Epithelial cell of esophagus (primary cell): Measurements from ENCODE around the gene DHX29.

Source experiments
- DNase-seq: peaks from one replicate; pipeline ENCODE4 v3.0.0; 2010; ENCODE audit warnings: low read depth
- H3K4me3 ChIP-seq: 2 replicates; pipeline ENCODE4 v1.5.1; 2011; ENCODE audit warnings: mild to moderate bottlenecking, low read length, control low read depth
- CTCF ChIP-seq: IDR thresholded peaks from 2 replicates; pipeline ENCODE4 v1.5.1; 2011; ENCODE audit warnings: low read depth, mild to moderate bottlenecking, low read length, control low read depth, inconsistent platforms; ENCODE audit not compliant: insufficient read depth; ENCODE audit errors: missing control alignments

DHX29 gene

DNA sequence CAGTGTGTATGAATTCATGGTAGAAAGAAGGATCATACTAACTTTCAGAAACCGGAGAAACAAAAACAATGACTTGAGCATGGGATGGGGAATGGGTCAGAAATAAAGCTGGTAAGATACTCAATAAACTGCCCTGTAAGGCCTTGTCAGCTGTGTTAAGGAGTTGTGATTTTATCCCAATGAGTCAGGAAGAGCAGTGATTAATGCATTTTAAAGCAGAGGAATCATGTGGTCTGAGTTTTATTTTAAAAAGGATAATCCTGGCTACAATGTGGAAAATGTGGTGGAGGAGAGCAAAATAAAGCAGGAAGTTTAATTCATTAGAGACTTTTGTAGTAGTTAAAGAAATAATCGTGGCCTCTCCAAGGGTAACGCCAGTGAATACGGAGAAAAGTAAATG lies 28.7 kb downstream of the DHX29 start:
- TF ChIP-seq CTCF, result no peak

DNA sequence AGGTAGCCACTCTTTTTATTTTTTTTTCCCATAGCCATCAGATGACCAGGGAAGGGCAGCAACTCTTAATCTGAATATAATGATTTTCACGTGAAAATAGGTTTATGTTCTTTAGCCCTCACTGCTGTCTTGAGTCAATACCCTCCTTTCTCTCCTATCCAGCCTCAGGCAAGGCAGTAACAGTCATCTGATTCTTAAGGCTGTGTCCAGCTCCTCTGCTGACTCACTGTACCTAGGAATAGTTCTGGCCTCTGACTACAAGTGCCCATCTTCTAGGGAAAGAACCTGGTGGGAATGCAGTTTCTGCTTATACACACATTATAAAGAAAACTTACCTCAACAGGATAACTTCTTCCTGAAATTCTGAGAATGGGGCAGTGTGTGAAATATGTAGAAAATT lies 30.7 kb downstream of the DHX29 start:
- peak; percentile 71 for DNase-seq
- TF ChIP-seq CTCF, result no peak
- H3K4me3 ChIP-seq, result no peak overlapping the region

More for the DNA sequence above, 28.7 kb downstream of the DHX29 start:
- peak; percentile 23 for DNase-seq
- H3K4me3 ChIP-seq, result no peak overlapping the region

GRCh38 chr5:55258339-55258738 lies 49.2 kb downstream of the DHX29 start:
- DNase-seq, result no peak
- H3K4me3 ChIP-seq, result no peak overlapping the region
- no peak for TF ChIP-seq CTCF

DNA sequence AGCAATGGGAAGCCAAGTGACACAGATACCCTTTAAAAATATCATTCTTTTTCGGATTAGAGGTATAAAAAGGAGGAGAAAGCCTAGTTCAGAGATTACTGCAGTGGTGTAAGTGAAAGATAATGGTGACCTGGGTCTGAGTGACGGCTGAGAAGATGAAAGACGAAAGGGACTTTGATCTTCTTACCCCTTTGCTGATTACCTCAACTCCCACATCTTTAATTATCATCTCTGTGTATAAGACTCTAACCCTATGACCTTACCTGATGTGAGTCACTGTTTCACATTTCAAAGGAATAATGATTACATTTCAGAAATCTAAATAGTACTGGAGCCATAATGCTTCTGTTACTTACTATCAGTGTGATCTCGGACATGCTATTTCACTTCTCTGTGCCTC lies 52.7 kb downstream of the DHX29 start:
- TF ChIP-seq CTCF, result no peak
- DNase-seq, result no peak
- no peak overlapping the region for H3K4me3 ChIP-seq

DNA sequence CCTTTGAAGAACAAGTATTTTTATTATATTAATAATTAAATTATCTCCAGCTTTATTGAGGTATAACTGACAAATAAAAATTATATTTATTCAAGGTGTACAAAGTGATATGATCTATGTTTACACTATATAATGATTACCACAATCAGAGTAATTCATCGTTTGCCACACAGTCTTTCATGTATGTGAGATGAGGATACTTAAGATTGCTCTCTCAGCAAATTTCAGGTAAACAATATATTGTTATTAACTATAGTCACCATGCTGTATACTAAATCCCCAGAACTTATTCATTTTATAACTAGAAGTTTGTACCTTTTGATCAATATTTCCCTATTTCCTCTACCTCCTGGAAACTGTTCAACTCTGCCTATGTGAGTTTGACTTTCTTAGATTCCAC lies 57.4 kb downstream of the DHX29 start:
- TF ChIP-seq CTCF, result no peak
- DNase-seq, result no peak
- H3K4me3 ChIP-seq, result no peak overlapping the region

GRCh38 chr5:55241746-55242145 lies 65.7 kb downstream of the DHX29 start:
- no peak overlapping the region for H3K4me3 ChIP-seq
- no peak for DNase-seq
- no peak for TF ChIP-seq CTCF

DNA sequence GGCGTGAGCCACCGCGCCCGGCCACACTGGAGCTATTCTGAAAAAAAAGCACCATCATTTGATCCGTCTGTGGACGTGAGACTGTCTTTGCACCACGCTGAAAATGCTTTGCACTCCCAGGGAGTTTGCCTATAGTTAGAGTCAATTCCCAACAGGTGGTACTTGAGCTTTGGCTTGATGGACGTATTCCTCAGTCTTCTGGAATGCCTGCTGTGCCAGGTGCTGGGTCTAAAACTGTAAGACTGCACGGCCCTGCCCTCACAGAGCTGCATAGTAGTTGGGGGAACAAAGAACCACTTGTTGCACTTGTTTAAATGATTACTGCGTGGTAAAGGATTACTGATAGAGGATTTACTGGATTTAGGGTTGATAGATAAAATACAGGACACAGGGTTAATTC lies 70.7 kb downstream of the DHX29 start:
- TF ChIP-seq CTCF, result no peak
- H3K4me3 ChIP-seq, result no peak overlapping the region
- DNase-seq, result no peak
